NT2/D1 (cell line): ENCODE measurements around the gene COL26A1.

Source experiments
- DNase-seq: peaks from one replicate; pipeline ENCODE4 v3.0.0-alpha.2; 2011; ENCODE audit warnings: low read depth, low spot score
- H3K27me3 ChIP-seq: 2 replicates; pipeline ENCODE4 v1.6.0; 2011; ENCODE audit warnings: mild to moderate bottlenecking; ENCODE audit not compliant: insufficient read length, insufficient read depth
- H3K36me3 ChIP-seq: 2 replicates; pipeline ENCODE4 v1.6.1; 2011; ENCODE audit warnings: mild to moderate bottlenecking, low read length, mixed read lengths; ENCODE audit not compliant: insufficient read depth, insufficient read length
- H3K4me1 ChIP-seq: 2 replicates; pipeline ENCODE4 v1.5.1; 2011; ENCODE audit not compliant: insufficient read depth, insufficient read length
- H3K4me3 ChIP-seq: 2 replicates; pipeline ENCODE4 v1.5.1; 2011; ENCODE audit warnings: low read depth; ENCODE audit not compliant: insufficient read length
- H3K9ac ChIP-seq: 2 replicates; pipeline ENCODE4 v1.6.0; 2011; ENCODE audit warnings: low read depth; ENCODE audit not compliant: insufficient read length
- H3K9me3 ChIP-seq: 2 replicates; pipeline ENCODE4 v1.5.1; 2011; ENCODE audit warnings: mild to moderate bottlenecking, low read length; ENCODE audit not compliant: insufficient read depth
- SUZ12 ChIP-seq: IDR thresholded peaks from 2 replicates; pipeline ENCODE4 v1.6.1; 2011; ENCODE audit not compliant: insufficient read length, insufficient read depth; ENCODE audit errors: extremely low read depth
- YY1 ChIP-seq: IDR thresholded peaks from 2 replicates; pipeline ENCODE4 v1.6.1; 2011; ENCODE audit not compliant: insufficient read length, insufficient read depth
- ZNF274 ChIP-seq: IDR thresholded peaks from 2 replicates; pipeline ENCODE4 v1.6.1; 2011; ENCODE audit warnings: mild to moderate bottlenecking, low read depth, low read length

COL26A1 gene

DNA sequence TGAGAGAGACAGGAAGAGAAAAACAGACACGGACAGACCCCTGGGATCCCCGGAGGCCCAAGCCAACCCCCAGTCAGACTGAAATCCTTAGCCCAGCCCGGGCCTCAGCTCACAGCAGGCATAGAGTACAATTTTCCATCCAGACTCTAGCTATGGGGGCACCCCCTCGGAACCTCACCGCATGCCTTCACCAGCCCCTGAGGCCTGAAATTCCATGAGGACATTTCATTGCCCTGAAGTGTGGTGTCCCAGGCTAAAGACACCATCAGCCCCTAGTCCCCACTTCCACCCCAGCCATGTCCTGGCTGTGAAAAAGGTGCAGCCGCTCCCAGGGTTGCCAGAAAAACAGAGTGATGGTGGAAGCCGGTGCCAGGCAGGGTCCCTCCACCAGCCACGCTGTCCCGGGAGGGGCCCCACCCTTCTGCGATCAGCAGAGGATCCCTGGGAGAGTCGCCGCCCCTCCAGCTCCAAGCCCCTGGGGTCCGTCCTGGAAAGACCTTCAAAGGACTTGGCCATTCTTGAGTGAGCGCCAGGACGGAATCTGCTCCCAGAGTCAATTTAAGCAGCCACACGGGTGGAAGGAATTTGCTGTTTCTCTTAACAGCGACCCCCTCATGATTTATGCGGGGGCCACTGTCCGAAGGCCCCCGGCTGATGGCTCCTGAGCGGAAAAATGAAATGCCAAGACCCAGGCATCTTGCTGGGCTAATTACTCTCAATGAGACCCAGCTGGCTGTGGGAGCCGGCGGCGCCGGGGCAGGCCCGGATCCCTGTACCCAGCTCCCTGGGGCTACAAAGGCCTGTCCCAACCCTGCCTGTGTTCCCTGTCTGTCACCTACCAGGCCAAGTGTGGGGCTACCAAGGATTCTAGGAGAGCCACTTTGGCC, 243.2 kb downstream of the COL26A1 start:
- DNase-seq: no peak
- H3K9ac ChIP-seq: no peak overlapping the region

GRCh38 chr7:101606498-101606923, 243.8 kb downstream of the COL26A1 start:
- peaks cover 10% of the 10 kb centered on the region for H3K4me1 ChIP-seq
- TF ChIP-seq SUZ12 (no peak), ZNF274 (no peak)
- no peak for DNase-seq

More for the DNA sequence above, 243.2 kb downstream of the COL26A1 start:
- Histone ChIP-seq H3K4me3 (no peak overlapping the region), H3K4me1 (peaks cover 10% of the 10 kb centered on the region), H3K9me3 (no peaks in the 10 kb centered on the region), H3K27me3 (peaks cover 7% of the 10 kb centered on the region), H3K36me3 (no peaks in the 10 kb centered on the region)
- no peak for TF ChIP-seq YY1

More at GRCh38 chr7:101606498-101606923, 243.8 kb downstream of the COL26A1 start:
- no peaks in the 10 kb centered on the region for H3K36me3 ChIP-seq
- H3K9me3 ChIP-seq: no peaks in the 10 kb centered on the region
- peaks cover 7% of the 10 kb centered on the region for H3K27me3 ChIP-seq
- no peak overlapping the region for H3K4me3 ChIP-seq
- H3K9ac ChIP-seq: no peak overlapping the region
